Endodermal cell (in vitro differentiated cells): ENCODE data around the gene METTL2B. TPM values are rescaled to one million over a fixed set of nuclear protein-coding genes. Genes with fewer than 3 reads are reported as not detected.

ENCODE experiments used
- DNase-seq: peaks from one replicate; pipeline ENCODE4 v3.0.0-alpha.2; 2017
- H3K27ac ChIP-seq: 2 replicates; pipeline ENCODE4 v1.5.1; 2013; ENCODE audit warnings: mild to moderate bottlenecking, low read depth, low read length, moderate library complexity
- H3K27me3 ChIP-seq: 2 replicates; pipeline ENCODE4 v1.6.1; 2013; ENCODE audit warnings: mild to moderate bottlenecking, low read length, moderate library complexity; ENCODE audit not compliant: insufficient read depth, control insufficient read depth, poor library complexity, severe bottlenecking
- H3K36me3 ChIP-seq: 2 replicates; pipeline ENCODE4 v1.7.0; 2013; ENCODE audit warnings: mild to moderate bottlenecking, low read length, moderate library complexity; ENCODE audit not compliant: control insufficient read depth, insufficient read depth
- H3K4me1 ChIP-seq: one replicate; pipeline ENCODE4 v1.7.0; 2013; ENCODE audit warnings: low read length; ENCODE audit not compliant: control insufficient read depth, insufficient read depth
- H3K4me3 ChIP-seq: 2 replicates; pipeline ENCODE4 v1.5.1; 2013; ENCODE audit warnings: mild to moderate bottlenecking, low read length, moderate library complexity
- H3K9ac ChIP-seq: 2 replicates; pipeline ENCODE4 v1.6.1; 2013; ENCODE audit warnings: mild to moderate bottlenecking, low read length, moderate library complexity; ENCODE audit not compliant: poor library complexity, severe bottlenecking; ENCODE audit errors: extremely low read depth
- H3K9me3 ChIP-seq: 2 replicates; pipeline ENCODE4 v1.6.1; 2013; ENCODE audit warnings: mild to moderate bottlenecking, low read length, moderate library complexity; ENCODE audit not compliant: control insufficient read depth
- H3K27ac Mint-ChIP-seq: 2 replicates; pipeline ENCODE4 v1.8.0; 2020; ENCODE audit warnings: mixed read lengths
- H3K27me3 Mint-ChIP-seq: 2 replicates; pipeline ENCODE4 v1.8.0; 2021; ENCODE audit warnings: mild to moderate bottlenecking, mixed read lengths; ENCODE audit not compliant: insufficient read depth
- H3K36me3 Mint-ChIP-seq: 2 replicates; pipeline ENCODE4 v1.8.0; 2020; ENCODE audit warnings: low read depth, mixed read lengths
- H3K4me1 Mint-ChIP-seq: 2 replicates; pipeline ENCODE4 v1.8.0; 2020; ENCODE audit warnings: mixed read lengths
- H3K4me3 Mint-ChIP-seq: 2 replicates; pipeline ENCODE4 v1.8.0; 2020; ENCODE audit warnings: mild to moderate bottlenecking, moderate library complexity, mixed read lengths
- H3K9me3 Mint-ChIP-seq: 2 replicates; pipeline ENCODE4 v1.8.0; 2020; ENCODE audit warnings: mild to moderate bottlenecking, mixed read lengths
- WGBS, 2 experiments: methylation state at CpG; one replicate each; pipeline versions ENCODE4 v1.1.5 to v1.1.7; 2013; ENCODE audit warnings: missing lambda C conversion rate in 2 of 2, mixed read lengths in 1 of 2; ENCODE audit not compliant: insufficient coverage in 1 of 2, insufficient read length in 1 of 2; 5-methylcytosine and 5-hydroxymethylcytosine counted together
- total RNA-seq, 2 donors: library from RNA; stranded (reverse); fragmentation: NEBNext Ultra II Directional in 1 of 2; extraction: Animal tissue kit (Norgen Biotek cat#: 25700) in 1 of 2; gene quantifications; 2 replicates in 1 of 2; 3 replicates in 1 of 2; pipeline ENCODE4 v1.2.1, GENCODE V29; 2021
- TF ChIP-seq, protein P1 (sequence below): fragments of 200-600 bp; sonication (generic); conservative IDR thresholded peaks from 2 replicates; pipeline ENCODE4 v1.5.0; 2021; ENCODE audit warnings: antibody characterized with exemption, mild to moderate bottlenecking

Gene METTL2B
- total RNA-seq, 2 donors from 2014 or later = 39.8 to 50.5 TPM

DNA sequence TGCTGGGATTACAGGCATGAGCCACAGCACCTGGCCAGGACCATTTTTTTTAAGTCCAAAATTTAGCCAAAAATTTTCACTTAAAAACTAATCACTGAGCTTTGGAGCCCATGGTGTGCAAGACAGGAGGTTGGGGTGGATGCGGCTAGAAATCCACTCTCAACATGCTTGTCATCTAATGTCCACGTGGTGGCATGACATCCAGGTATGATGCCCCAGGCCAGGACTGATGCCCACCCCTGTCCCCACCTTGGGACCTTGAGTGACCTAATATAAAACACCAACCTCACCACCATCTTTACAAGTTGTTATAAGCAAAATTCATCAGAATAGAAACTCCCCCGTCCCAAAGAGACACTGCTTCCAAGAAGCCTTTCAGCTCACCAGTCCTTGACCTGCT is 46.3 kb upstream of the METTL2B start:
- peaks cover 24% of the 10 kb centered on the region for H3K4me1 Mint-ChIP-seq
- H3K9me3 Mint-ChIP-seq = no peaks in the 10 kb centered on the region
- TF ChIP-seq, protein P1, sequence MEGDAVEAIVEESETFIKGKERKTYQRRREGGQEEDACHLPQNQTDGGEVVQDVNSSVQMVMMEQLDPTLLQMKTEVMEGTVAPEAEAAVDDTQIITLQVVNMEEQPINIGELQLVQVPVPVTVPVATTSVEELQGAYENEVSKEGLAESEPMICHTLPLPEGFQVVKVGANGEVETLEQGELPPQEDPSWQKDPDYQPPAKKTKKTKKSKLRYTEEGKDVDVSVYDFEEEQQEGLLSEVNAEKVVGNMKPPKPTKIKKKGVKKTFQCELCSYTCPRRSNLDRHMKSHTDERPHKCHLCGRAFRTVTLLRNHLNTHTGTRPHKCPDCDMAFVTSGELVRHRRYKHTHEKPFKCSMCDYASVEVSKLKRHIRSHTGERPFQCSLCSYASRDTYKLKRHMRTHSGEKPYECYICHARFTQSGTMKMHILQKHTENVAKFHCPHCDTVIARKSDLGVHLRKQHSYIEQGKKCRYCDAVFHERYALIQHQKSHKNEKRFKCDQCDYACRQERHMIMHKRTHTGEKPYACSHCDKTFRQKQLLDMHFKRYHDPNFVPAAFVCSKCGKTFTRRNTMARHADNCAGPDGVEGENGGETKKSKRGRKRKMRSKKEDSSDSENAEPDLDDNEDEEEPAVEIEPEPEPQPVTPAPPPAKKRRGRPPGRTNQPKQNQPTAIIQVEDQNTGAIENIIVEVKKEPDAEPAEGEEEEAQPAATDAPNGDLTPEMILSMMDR = peak; percentile 38
- no peaks in the 10 kb centered on the region for H3K36me3 ChIP-seq
- no peak overlapping the region for H3K27ac Mint-ChIP-seq
- no peak for DNase-seq
- no peaks in the 10 kb centered on the region for H3K9me3 ChIP-seq
- H3K36me3 Mint-ChIP-seq = no peaks in the 10 kb centered on the region
- no peaks in the 10 kb centered on the region for H3K27me3 ChIP-seq
- H3K4me1 ChIP-seq = peaks cover 9% of the 10 kb centered on the region
- peaks cover 2% of the 10 kb centered on the region for H3K27me3 Mint-ChIP-seq
- H3K4me3 Mint-ChIP-seq = no peak overlapping the region
- no peak overlapping the region for H3K4me3 ChIP-seq
- no peak overlapping the region for H3K9ac ChIP-seq
- no peak overlapping the region for H3K27ac ChIP-seq
- WGBS, 2 experiments = 85 to 100% methylated on average over 1 to 3 of the region's 3 CpGs

DNA sequence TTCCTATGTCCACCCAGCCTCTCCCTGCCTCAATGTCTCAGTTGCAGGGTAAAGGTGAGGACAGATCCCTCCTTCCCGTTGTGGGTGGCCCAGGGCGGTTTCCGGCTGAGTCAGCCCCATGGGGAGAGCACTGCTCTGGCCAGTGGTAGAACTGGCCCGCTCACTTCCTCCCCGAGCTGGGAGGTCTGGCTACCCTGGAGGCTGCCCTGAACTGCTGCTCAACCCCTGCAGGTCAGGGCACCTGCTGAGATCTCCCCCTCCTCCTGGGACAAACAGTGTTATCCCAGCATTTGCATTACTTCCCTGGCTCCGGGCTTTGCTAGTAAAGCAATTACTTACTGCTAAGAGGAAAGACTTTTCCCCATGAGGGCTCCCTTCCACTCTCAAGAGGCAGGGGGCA is 45.3 kb upstream of the METTL2B start:
- Mint-ChIP-seq H3K36me3 (no peaks in the 10 kb centered on the region), H3K4me3 (no peak overlapping the region), H3K4me1 (peaks cover 31% of the 10 kb centered on the region), H3K9me3 (no peaks in the 10 kb centered on the region), H3K27me3 (peaks cover 2% of the 10 kb centered on the region), H3K27ac (peak overlapping the region; percentile 55)
- no peak overlapping the region for H3K27ac ChIP-seq
- TF ChIP-seq, protein P1 = no peak
- no peaks in the 10 kb centered on the region for H3K36me3 ChIP-seq
- DNase-seq = peak; percentile 80
- H3K9ac ChIP-seq = no peak overlapping the region
- no peaks in the 10 kb centered on the region for H3K27me3 ChIP-seq
- no peak overlapping the region for H3K4me3 ChIP-seq
- peaks cover 9% of the 10 kb centered on the region for H3K4me1 ChIP-seq
- no peaks in the 10 kb centered on the region for H3K9me3 ChIP-seq
- WGBS, 2 experiments = 62 to 66% methylated on average over 4 to 6 of the region's 6 CpGs

DNA sequence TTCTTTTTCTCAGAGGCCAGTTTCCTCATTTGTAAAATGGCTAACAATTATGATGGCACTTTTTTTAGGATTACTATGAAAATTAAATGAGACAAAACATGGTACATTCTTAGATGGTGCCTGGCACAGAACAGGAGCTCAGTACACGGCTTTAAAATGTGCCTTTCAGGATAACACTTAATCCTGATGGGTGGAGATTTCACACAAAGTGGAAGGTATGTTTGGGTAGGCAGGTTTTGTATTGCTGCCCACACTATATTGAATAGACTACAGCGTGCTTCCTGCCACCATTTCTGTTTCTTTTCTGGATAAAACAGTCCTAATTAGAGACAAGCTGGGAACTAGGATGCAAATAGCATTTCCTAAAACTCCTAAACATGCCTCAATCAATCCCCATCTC is 44.8 kb upstream of the METTL2B start:
- H3K27ac Mint-ChIP-seq = no peak overlapping the region
- no peaks in the 10 kb centered on the region for H3K27me3 ChIP-seq
- no peak overlapping the region for H3K4me3 ChIP-seq
- H3K9me3 Mint-ChIP-seq = no peaks in the 10 kb centered on the region
- peaks cover 2% of the 10 kb centered on the region for H3K27me3 Mint-ChIP-seq
- peaks cover 9% of the 10 kb centered on the region for H3K4me1 ChIP-seq
- H3K4me3 Mint-ChIP-seq = no peak overlapping the region
- H3K9me3 ChIP-seq = no peaks in the 10 kb centered on the region
- H3K36me3 ChIP-seq = no peaks in the 10 kb centered on the region
- H3K4me1 Mint-ChIP-seq = peaks cover 31% of the 10 kb centered on the region
- H3K9ac ChIP-seq = no peak overlapping the region
- TF ChIP-seq, protein P1 = no peak
- no peaks in the 10 kb centered on the region for H3K36me3 Mint-ChIP-seq
- WGBS, 2 experiments = 79 to 83% methylated on average over 1 to 2 of the region's 2 CpGs
- no peak for DNase-seq
- H3K27ac ChIP-seq = no peak overlapping the region
